ENCODE results near the gene ABCC2.

DNA sequence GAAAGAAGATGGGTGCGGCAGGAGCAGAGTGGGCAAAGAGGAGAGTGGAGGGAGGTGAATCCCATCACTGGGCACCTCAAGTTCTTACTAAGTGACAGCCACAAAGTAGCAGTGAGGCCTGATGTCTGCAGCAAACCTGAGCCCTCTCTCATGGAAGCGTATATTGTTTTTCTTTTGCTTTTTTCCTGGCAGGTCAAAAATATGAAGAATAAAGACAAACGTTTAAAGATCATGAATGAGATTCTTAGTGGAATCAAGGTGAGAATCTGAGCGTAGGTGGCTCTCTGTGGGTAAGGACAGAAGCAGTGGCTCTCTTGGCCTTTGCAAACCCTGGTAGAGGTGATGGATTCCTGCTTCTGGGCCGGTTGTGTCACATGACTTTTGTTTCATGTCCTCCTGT, 22.8 kb downstream of the ABCC2 start:
- TF ChIP-seq, protein P1, sequence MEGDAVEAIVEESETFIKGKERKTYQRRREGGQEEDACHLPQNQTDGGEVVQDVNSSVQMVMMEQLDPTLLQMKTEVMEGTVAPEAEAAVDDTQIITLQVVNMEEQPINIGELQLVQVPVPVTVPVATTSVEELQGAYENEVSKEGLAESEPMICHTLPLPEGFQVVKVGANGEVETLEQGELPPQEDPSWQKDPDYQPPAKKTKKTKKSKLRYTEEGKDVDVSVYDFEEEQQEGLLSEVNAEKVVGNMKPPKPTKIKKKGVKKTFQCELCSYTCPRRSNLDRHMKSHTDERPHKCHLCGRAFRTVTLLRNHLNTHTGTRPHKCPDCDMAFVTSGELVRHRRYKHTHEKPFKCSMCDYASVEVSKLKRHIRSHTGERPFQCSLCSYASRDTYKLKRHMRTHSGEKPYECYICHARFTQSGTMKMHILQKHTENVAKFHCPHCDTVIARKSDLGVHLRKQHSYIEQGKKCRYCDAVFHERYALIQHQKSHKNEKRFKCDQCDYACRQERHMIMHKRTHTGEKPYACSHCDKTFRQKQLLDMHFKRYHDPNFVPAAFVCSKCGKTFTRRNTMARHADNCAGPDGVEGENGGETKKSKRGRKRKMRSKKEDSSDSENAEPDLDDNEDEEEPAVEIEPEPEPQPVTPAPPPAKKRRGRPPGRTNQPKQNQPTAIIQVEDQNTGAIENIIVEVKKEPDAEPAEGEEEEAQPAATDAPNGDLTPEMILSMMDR (conservative IDR thresholded peaks at IDR 0.05; ENCODE audit: low read depth, low read length) = no peak
- no peak for TF ChIP-seq POLR2A (IDR thresholded peaks at IDR 0.05; ENCODE audit: low read depth, low read length)
- no peak for TF ChIP-seq RAD21 (IDR thresholded peaks at IDR 0.05; ENCODE audit: low read length)
- no peak for TF ChIP-seq RFX5 (IDR thresholded peaks at IDR 0.05; ENCODE audit: low read depth, low read length)
- no peak for TF ChIP-seq MAZ (IDR thresholded peaks at IDR 0.05; ENCODE audit: borderline replicate concordance, low read depth, low read length)
- TF ChIP-seq CEBPB (IDR thresholded peaks at IDR 0.05; ENCODE audit: low read depth, low read length) = no peak
- TF ChIP-seq, protein P2, sequence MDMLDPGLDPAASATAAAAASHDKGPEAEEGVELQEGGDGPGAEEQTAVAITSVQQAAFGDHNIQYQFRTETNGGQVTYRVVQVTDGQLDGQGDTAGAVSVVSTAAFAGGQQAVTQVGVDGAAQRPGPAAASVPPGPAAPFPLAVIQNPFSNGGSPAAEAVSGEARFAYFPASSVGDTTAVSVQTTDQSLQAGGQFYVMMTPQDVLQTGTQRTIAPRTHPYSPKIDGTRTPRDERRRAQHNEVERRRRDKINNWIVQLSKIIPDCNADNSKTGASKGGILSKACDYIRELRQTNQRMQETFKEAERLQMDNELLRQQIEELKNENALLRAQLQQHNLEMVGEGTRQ (IDR thresholded peaks at IDR 0.05; ENCODE audit: low read depth, low read length) = no peak
- no peak for TF ChIP-seq SMC3 (IDR thresholded peaks at IDR 0.05; ENCODE audit: low read depth, low read length)
- no peak for TF ChIP-seq BHLHE40 (IDR thresholded peaks at IDR 0.05; ENCODE audit: low read depth, low read length)
- TF ChIP-seq NFE2L2 (IDR thresholded peaks at IDR 0.05; ENCODE audit: low read depth, low read length) = no peak
- no peak for TF ChIP-seq MAFK (IDR thresholded peaks at IDR 0.05; ENCODE audit: low read depth, low read length)
- TF ChIP-seq CHD1 (IDR thresholded peaks at IDR 0.05; ENCODE audit: low read depth, low read length) = no peak
- TF ChIP-seq FOS (IDR thresholded peaks at IDR 0.05; ENCODE audit: low read depth, low read length) = no peak

Measured in IMR-90 (cell line).